Stomach (tissue), 4 donors: ENCODE measurements around the gene SLC2A3.

Experiments
- CTCF ChIP-seq, 7 experiments: fragments of 450-650 bp in 4 of 7; fragments of 200-600 bp in 3 of 7; sonication (generic) in 3 of 7; IDR thresholded peaks; one replicate each; pipeline ENCODE4 v1.5.1; 2016 to 2019; ENCODE audit warnings: antibody characterized with exemption in 7 of 7, control low read depth in 2 of 7, mild to moderate bottlenecking in 1 of 7
- EP300 ChIP-seq: sonication (generic); formaldehyde crosslinking; IDR thresholded peaks from one replicate; pipeline ENCODE4 v1.6.1; 2017; ENCODE audit warnings: antibody characterized with exemption
- POLR2A ChIP-seq, 4 donors: fragments of 450-650 bp; IDR thresholded peaks; one replicate each; pipeline ENCODE4 v1.6.1; 2016; ENCODE audit warnings: antibody characterized with exemption in 4 of 4, control low read depth in 2 of 4, mild to moderate bottlenecking in 1 of 4, moderate library complexity in 1 of 4

DNA sequence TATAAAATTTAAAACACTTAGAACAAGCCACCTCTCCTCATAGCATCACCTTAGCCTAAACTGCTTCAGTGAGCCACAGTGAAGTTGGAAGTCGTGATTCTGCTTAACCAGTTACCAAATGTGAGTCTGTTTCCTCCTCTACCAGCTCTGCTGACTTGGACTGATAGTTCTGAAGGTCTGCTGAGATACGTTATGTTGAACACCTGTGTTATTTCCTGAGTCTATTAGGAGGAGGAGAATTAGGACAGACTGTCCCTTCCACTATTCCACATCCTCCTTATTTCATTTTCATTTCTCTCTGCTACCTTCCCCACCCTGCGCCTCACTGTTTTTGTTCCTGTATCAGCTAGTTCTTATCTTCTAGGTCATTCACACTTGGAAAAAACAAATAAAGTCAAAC is 65.7 kb downstream of the SLC2A3 start:
- TF ChIP-seq POLR2A (IDR thresholded peaks at IDR 0.05) (no peak), CTCF (IDR thresholded peaks at IDR 0.05) (no peak), EP300 (no peak)
